ENCODE results near the gene ZNF780A.

- TF ChIP-seq CTCF (IDR thresholded peaks at IDR 0.05) (no peak), POLR2A (IDR thresholded peaks at IDR 0.05) (no peak), EP300 (IDR thresholded peaks at IDR 0.05) (no peak)
Observed at GRCh38 chr19:40089462-40089861, 1.3 kb downstream of the ZNF780A start.

Measured in tibial nerve (tissue), 4 donors.